ENCODE data around the gene OGFOD3. TPM values are rescaled to one million over a fixed set of nuclear protein-coding genes. Genes with fewer than 3 reads are reported as not detected.

Gene OGFOD3
- total RNA-seq, 1 experiment from 2014 or later = 25.0 TPM

DNA sequence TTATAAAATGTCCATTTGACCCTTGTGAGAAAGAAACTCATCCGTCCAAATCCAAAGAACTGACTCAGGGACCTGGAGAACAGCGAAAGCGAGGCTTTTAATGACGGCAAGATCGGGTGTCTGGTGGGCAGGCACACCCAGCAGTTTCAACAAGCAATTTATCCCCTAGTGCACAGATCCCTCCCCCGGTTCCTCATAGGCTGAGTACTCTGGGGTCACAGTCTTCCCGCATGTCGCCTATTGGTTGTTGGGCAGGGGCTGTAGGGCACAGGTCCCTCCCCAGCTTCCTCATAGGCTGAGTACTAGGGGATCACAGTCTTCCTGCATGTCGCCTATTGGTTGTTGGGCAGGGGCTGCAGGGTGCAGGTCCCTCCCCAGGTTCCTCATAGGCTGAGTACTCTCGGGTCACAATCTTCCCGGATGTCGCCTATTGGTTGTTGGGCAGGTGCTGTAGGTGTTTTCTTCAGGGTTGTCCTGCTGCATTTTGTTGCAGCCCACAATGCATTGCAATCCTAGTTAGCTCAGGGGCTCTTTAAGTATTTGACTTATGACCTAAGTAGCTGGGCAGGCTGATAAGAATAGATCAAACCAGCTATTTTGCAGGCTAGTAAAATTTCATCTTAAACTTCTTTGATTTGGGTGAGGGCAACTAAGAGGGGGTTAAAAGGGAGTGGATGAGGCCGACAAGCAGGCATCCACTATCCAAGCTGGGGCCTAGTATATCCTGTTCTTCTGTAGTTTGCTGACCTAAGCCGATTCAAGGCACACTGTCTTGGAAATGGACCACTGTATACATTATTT lies 50.5 kb downstream of the OGFOD3 start:
- BruUV-seq (replicated peaks) = no TSS peak
- Histone ChIP-seq H3K27me3 (replicated peaks; ENCODE audit: insufficient read depth, low read depth, low read length, poor library complexity) (peaks cover 4% of the 10 kb centered on the region), H3K27ac (ENCODE audit: low read depth, low read length, poor library complexity, severe bottlenecking) (no peak overlapping the region), H3K4me1 (ENCODE audit: insufficient read depth, low read length, poor library complexity, severe bottlenecking) (peaks cover 16% of the 10 kb centered on the region), H3K36me3 (ENCODE audit: insufficient read depth, low read length, poor library complexity, severe bottlenecking) (no peaks in the 10 kb centered on the region), H3K4me3 (ENCODE audit: low read depth, low read length, poor library complexity, severe bottlenecking) (peak overlapping the region; percentile 17), H3K9me3 (ENCODE audit: low read depth, low read length, poor library complexity, severe bottlenecking) (no peaks in the 10 kb centered on the region)
- TF ChIP-seq CTCF (conservative IDR thresholded peaks at IDR 0.05; ENCODE audit: low read depth, low read length) (no peak), EZH2 (IDR thresholded peaks at IDR 0.05; ENCODE audit: borderline replicate concordance, low read depth, low read length, poor library complexity, severe bottlenecking) (no peak)
- ChIA-PET CTCF (no interaction called here), POLR2A (ENCODE audit: low non-redundant PET) (interaction anchor here (0.6 kb wide), 1 partner anchor 71 kb away, joined by 5 read pairs; no protein-coding TSS in a partner anchor)
- intact Hi-C loops (cut with micrococcal nuclease; ENCODE audit: unreplicated experiment) = loop anchor here (5.0 kb wide), 1 partner anchor 44 kb away; no protein-coding TSS in a partner anchor
- DNase-seq (ENCODE audit: low spot score) = peak; percentile 88

- Histone ChIP-seq H3K36me3 (ENCODE audit: insufficient read depth, low read length, poor library complexity, severe bottlenecking) (no peaks in the 10 kb centered on the region), H3K4me3 (ENCODE audit: low read depth, low read length, poor library complexity, severe bottlenecking) (no peak overlapping the region), H3K9me3 (ENCODE audit: low read depth, low read length, poor library complexity, severe bottlenecking) (no peaks in the 10 kb centered on the region), H3K4me1 (ENCODE audit: insufficient read depth, low read length, poor library complexity, severe bottlenecking) (peaks cover 9% of the 10 kb centered on the region), H3K27me3 (replicated peaks; ENCODE audit: insufficient read depth, low read depth, low read length, poor library complexity) (peaks cover 4% of the 10 kb centered on the region), H3K27ac (ENCODE audit: low read depth, low read length, poor library complexity, severe bottlenecking) (no peak overlapping the region)
- BruUV-seq (replicated peaks) = no TSS peak
- DNase-seq (ENCODE audit: low spot score) = no peak
- POLR2A ChIA-PET (ENCODE audit: low non-redundant PET) = interaction anchor here (0.6 kb wide), 1 partner anchor 96 kb away, joined by 4 read pairs; no protein-coding TSS in a partner anchor
- CTCF ChIA-PET = no interaction called here
- intact Hi-C loops (cut with micrococcal nuclease; ENCODE audit: unreplicated experiment) = loop anchor here (5.0 kb wide), 1 partner anchor 46 kb away; no protein-coding TSS in a partner anchor
- TF ChIP-seq EZH2 (IDR thresholded peaks at IDR 0.05; ENCODE audit: borderline replicate concordance, low read depth, low read length, poor library complexity, severe bottlenecking) (no peak), CTCF (conservative IDR thresholded peaks at IDR 0.05; ENCODE audit: low read depth, low read length) (no peak)
Measured at GRCh38 chr17:82366749-82367148, 51.6 kb downstream of the OGFOD3 start.

GRCh38 chr17:82365606-82366295 lies 52.6 kb downstream of the OGFOD3 start:
- no TSS peak for BruUV-seq (replicated peaks)
- no peaks in the 10 kb centered on the region for H3K27me3 ChIP-seq (replicated peaks; ENCODE audit: insufficient read depth, low read depth, low read length, poor library complexity)
- no peaks in the 10 kb centered on the region for H3K36me3 ChIP-seq (ENCODE audit: insufficient read depth, low read length, poor library complexity, severe bottlenecking)
- no peak overlapping the region for H3K27ac ChIP-seq (ENCODE audit: low read depth, low read length, poor library complexity, severe bottlenecking)
- no peak for DNase-seq (ENCODE audit: low spot score)
- H3K9me3 ChIP-seq (ENCODE audit: low read depth, low read length, poor library complexity, severe bottlenecking) = no peaks in the 10 kb centered on the region
- TF ChIP-seq EZH2 (IDR thresholded peaks at IDR 0.05; ENCODE audit: borderline replicate concordance, low read depth, low read length, poor library complexity, severe bottlenecking) (no peak), CTCF (conservative IDR thresholded peaks at IDR 0.05; ENCODE audit: low read depth, low read length) (no peak)
- ChIA-PET CTCF (no interaction called here), POLR2A (ENCODE audit: low non-redundant PET) (no interaction called here)
- H3K4me3 ChIP-seq (ENCODE audit: low read depth, low read length, poor library complexity, severe bottlenecking) = no peak overlapping the region
- H3K4me1 ChIP-seq (ENCODE audit: insufficient read depth, low read length, poor library complexity, severe bottlenecking) = peaks cover 9% of the 10 kb centered on the region
- intact Hi-C loops (cut with micrococcal nuclease; ENCODE audit: unreplicated experiment) = loop anchor here (5.0 kb wide), 1 partner anchor 47 kb away; no protein-coding TSS in a partner anchor

All from A673 (cell line).